HepG2 (cell line): ENCODE data around the gene KIF26B. TPM values are rescaled to one million over a fixed set of nuclear protein-coding genes. Genes with fewer than 3 reads are reported as not detected.

ENCODE experiments used
- TMF1 ChIP-seq: sonication (generic); formaldehyde crosslinking; IDR thresholded peaks from 2 replicates; pipeline ENCODE4 v1.8.1; 2022; ENCODE audit warnings: low read depth, missing genetic modification reagents
- polyA plus RNA-seq, 8 experiments: library from polyadenylated mRNA; depleted of rRNA in 3 of 8; stranded (reverse) in 7 of 8; unstranded in 1 of 8; fragments of >200 nt; fragmentation: Illumina TruSeq in 4 of 8; extraction: Trizol in 4 of 8; gene quantifications; 2 replicates each; pipeline versions ENCODE4 v1.2.1 to v1.2.3, GENCODE V29; 2011 to 2016; ENCODE audit warnings: low read depth in 4 of 8, missing spikeins in 1 of 8, mixed read lengths in 1 of 8; ENCODE audit not compliant: insufficient read depth in 1 of 8
- total RNA-seq, 5 experiments: library from RNA; depleted of rRNA; stranded (reverse); fragments of >200 nt; fragmentation: Illumina TruSeq; extraction: Trizol; gene quantifications; 2 replicates each; pipeline ENCODE4 v1.2.3, GENCODE V29; 2016; ENCODE audit warnings: low read depth in 1 of 5
- TF ChIP-seq, protein P1 (sequence below): conservative IDR thresholded peaks from 2 replicates; pipeline ENCODE4 v1.6.1; 2018; ENCODE audit warnings: missing genetic modification reagents
- TF ChIP-seq, protein P2 (sequence below): IDR thresholded peaks from 2 replicates; pipeline ENCODE4 v1.6.1; 2016; ENCODE audit warnings: low read depth
- TF ChIP-seq, protein P3 (sequence below): IDR thresholded peaks from 2 replicates; pipeline ENCODE4 v1.6.1; 2016; ENCODE audit warnings: low read depth, missing genetic modification reagents, missing compliant biosample characterization

Gene KIF26B
- total and polyA plus RNA-seq, 2 of the 13 experiments (the other 11 are each of a cell fraction or from before 2014, with no cell fraction given) = 0.08 to 0.09 TPM

DNA sequence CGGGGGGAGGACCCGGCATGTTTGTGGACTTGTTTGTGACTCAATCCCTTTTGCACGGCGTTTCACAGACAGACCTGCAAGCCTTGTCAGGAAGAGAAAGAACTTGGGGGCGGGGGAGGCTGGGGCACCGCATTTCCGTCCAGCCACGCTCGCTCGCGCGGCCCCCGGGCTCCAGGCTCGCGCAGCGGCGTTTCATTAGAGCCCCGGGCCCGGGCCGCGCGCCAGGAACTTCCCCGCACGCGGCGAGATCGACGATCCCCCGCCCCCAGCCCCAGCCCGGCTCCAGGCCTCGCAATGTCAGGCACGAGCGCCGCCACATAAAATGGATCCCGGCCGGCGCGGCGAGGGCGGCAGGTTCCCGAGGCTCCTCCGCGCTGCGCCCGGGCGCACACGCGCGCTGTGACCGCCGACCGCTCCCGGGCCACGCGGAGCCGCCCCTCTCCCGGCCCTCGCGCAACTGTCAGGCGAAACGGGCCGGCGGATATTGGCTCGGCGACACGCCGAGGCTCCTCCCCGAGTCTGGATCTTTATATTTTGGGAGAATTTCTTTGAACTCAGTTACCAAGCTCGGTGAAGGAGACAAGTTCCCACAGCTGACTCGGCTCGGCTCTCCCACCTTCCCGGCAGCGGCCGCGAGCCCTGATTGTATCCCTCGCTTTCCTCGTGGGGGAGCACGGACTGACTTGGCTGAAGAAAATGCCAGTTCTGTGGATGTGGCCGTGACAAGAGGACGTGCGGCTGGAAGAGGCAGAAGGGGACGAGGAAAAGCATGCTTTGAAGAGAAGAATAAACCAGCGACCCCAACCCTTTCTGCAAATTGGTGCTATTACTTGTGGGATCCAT lies at the start of gene KIF26B (continued):
- TF ChIP-seq, protein P1, sequence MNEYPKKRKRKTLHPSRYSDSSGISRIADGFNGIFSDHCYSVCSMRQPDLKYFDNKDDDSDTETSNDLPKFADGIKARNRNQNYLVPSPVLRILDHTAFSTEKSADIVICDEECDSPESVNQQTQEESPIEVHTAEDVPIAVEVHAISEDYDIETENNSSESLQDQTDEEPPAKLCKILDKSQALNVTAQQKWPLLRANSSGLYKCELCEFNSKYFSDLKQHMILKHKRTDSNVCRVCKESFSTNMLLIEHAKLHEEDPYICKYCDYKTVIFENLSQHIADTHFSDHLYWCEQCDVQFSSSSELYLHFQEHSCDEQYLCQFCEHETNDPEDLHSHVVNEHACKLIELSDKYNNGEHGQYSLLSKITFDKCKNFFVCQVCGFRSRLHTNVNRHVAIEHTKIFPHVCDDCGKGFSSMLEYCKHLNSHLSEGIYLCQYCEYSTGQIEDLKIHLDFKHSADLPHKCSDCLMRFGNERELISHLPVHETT (CRISPR knock-in tag) = no peak
- TF ChIP-seq, protein P2, sequence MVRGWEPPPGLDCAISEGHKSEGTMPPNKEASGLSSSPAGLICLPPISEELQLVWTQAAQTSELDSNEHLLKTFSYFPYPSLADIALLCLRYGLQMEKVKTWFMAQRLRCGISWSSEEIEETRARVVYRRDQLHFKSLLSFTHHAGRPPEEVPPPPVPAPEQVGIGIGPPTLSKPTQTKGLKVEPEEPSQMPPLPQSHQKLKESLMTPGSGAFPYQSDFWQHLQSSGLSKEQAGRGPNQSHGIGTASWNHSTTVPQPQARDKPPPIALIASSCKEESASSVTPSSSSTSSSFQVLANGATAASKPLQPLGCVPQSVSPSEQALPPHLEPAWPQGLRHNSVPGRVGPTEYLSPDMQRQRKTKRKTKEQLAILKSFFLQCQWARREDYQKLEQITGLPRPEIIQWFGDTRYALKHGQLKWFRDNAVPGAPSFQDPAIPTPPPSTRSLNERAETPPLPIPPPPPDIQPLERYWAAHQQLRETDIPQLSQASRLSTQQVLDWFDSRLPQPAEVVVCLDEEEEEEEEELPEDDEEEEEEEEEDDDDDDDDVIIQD (CRISPR knock-in tag) = no peak
- no peak for TF ChIP-seq TMF1 (CRISPR knock-in tag)
- TF ChIP-seq, protein P3, sequence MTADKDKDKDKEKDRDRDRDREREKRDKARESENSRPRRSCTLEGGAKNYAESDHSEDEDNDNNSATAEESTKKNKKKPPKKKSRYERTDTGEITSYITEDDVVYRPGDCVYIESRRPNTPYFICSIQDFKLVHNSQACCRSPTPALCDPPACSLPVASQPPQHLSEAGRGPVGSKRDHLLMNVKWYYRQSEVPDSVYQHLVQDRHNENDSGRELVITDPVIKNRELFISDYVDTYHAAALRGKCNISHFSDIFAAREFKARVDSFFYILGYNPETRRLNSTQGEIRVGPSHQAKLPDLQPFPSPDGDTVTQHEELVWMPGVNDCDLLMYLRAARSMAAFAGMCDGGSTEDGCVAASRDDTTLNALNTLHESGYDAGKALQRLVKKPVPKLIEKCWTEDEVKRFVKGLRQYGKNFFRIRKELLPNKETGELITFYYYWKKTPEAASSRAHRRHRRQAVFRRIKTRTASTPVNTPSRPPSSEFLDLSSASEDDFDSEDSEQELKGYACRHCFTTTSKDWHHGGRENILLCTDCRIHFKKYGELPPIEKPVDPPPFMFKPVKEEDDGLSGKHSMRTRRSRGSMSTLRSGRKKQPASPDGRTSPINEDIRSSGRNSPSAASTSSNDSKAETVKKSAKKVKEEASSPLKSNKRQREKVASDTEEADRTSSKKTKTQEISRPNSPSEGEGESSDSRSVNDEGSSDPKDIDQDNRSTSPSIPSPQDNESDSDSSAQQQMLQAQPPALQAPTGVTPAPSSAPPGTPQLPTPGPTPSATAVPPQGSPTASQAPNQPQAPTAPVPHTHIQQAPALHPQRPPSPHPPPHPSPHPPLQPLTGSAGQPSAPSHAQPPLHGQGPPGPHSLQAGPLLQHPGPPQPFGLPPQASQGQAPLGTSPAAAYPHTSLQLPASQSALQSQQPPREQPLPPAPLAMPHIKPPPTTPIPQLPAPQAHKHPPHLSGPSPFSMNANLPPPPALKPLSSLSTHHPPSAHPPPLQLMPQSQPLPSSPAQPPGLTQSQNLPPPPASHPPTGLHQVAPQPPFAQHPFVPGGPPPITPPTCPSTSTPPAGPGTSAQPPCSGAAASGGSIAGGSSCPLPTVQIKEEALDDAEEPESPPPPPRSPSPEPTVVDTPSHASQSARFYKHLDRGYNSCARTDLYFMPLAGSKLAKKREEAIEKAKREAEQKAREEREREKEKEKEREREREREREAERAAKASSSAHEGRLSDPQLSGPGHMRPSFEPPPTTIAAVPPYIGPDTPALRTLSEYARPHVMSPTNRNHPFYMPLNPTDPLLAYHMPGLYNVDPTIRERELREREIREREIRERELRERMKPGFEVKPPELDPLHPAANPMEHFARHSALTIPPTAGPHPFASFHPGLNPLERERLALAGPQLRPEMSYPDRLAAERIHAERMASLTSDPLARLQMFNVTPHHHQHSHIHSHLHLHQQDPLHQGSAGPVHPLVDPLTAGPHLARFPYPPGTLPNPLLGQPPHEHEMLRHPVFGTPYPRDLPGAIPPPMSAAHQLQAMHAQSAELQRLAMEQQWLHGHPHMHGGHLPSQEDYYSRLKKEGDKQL (CRISPR knock-in tag) = no peak
